Left lung (tissue), 10 donors: ENCODE data around the gene SEC22C. TPM values are rescaled to one million over a fixed set of nuclear protein-coding genes. Genes with fewer than 3 reads are reported as not detected.
"Not testable (repeated sequence)": the region's sequence is repeated elsewhere in the genome, so short reads cannot be mapped to it uniquely, and the experiment has no call there.

Source experiments
- ATAC-seq: fragments of 200-7000 bp; cut with Tn5 transposase; one replicate; pipeline ENCODE4 v1.9.1; 2020; ENCODE audit warnings: moderate library complexity
- DNase-seq, 4 donors: peaks; one replicate each; pipeline ENCODE4 v3.0.0-alpha.2; 2013 to 2020
- H3K27ac ChIP-seq, 2 donors: fragments of 200-600 bp; sonication (generic) in 1 of 2; one replicate each; pipeline versions ENCODE4 v1.5.0 to v1.8.0; 2020 to 2021
- H3K27me3 ChIP-seq, 2 donors: fragments of 200-600 bp; sonication (generic) in 1 of 2; one replicate each; pipeline versions ENCODE4 v1.5.0 to v1.8.0; 2020 to 2021
- H3K36me3 ChIP-seq, 2 donors: fragments of 200-600 bp; sonication (generic) in 1 of 2; one replicate each; pipeline versions ENCODE4 v1.5.0 to v1.8.0; 2020 to 2021
- H3K4me1 ChIP-seq, 2 donors: fragments of 200-600 bp; one replicate each; pipeline ENCODE4 v1.8.0; 2021
- H3K4me3 ChIP-seq, 2 donors: fragments of 200-600 bp; sonication (generic) in 1 of 2; one replicate each; pipeline versions ENCODE4 v1.5.0 to v1.8.0; 2020 to 2021; ENCODE audit warnings: mild to moderate bottlenecking in 1 of 2
- H3K9me3 ChIP-seq, 2 donors: fragments of 200-600 bp; sonication (generic) in 1 of 2; one replicate each; pipeline versions ENCODE4 v1.5.0 to v1.8.0; 2020 to 2021
- CTCF ChIP-seq, 2 donors: fragments of 200-600 bp; sonication (generic) in 1 of 2; IDR thresholded peaks; one replicate each; pipeline versions ENCODE4 v1.5.0 to v1.8.0; 2021; ENCODE audit warnings: antibody characterized with exemption in 2 of 2
- intact Hi-C, 2 donors: fragments of 100-400 bp; cut with DNase I; formaldehyde crosslinking; loops; one replicate each; pipeline versions ENCODE4 v1.11.2 to v1.14.2; 2022
- polyA plus RNA-seq, 6 donors: library from polyadenylated mRNA; unstranded; fragments of 120-200 nt; gene quantifications; one replicate each; pipeline ENCODE4 v1.2.1, GENCODE V29; 2013; ENCODE audit not compliant: insufficient read length in 6 of 6
- total RNA-seq, 2 donors: library from RNA; stranded (reverse); fragmentation: NEBNext Ultra II Directional; extraction: Animal tissue kit (Norgen Biotek cat#: 25700); gene quantifications; one replicate each; pipeline ENCODE4 v1.2.1, GENCODE V29; 2021
- donor health status: DM: no; HTN: yes; CAD: no.
- donor health status: DM: no; HTN: no; CAD: no.

The SEC22C gene
- total and polyA plus RNA-seq, 8 donors = 40.9 to 55.2 (median 46.1) TPM

DNA sequence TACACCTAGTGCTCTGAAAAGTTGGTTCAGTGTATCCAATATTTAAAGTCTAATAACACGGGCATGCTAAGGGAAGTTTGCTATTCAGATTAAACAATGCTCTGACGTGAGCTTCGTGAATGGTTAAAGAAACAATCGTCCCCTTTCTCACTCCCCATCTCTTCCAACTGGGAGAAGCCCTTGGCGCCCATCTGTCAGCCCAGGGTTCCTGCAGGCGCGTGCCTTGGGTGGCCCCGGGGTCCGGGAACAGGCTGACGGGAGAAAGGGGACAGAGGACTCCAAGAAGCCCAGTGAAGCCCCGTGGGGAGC, 413 bp downstream of the SEC22C start:
- DNase-seq (no peak), ATAC-seq (no peak)
- peaks cover 0 to 29% of the 10 kb centered on the region in 2 donors for H3K4me1 ChIP-seq
- H3K27ac ChIP-seq = peak overlapping the region; percentile 89 to 90
- no peak for TF ChIP-seq CTCF (IDR thresholded peaks at IDR 0.05)
- no peaks in the 10 kb centered on the region for H3K27me3 ChIP-seq
- intact Hi-C loops = no loop called here
- peaks cover 0 to 5% of the 10 kb centered on the region in 2 donors for H3K36me3 ChIP-seq
- peak overlapping the region; percentile 83 to 98 for H3K4me3 ChIP-seq
- H3K9me3 ChIP-seq = no peaks in the 10 kb centered on the region

DNA sequence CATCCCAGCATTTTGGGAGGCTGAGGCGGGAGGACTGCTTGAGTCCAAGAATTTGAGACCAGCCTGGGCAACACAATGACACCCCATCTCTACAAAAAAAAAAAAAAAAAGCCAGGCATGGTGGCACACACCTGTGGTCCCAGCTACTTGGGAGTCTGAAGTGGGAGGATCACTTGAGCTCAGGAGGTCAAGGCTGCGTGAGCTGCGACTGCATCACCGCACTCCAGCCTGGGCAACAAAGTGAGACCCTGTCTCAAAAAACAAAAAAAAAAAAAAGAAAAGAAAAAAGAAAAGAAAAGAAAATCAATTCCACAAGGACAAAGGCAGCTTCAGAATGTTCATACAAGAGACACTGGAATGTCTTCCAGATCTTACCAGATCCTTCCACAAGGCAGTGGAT, 2.4 kb downstream of the SEC22C start:
- ATAC-seq, intact Hi-C loops, H3K27me3 ChIP-seq, DNase-seq, H3K4me3 ChIP-seq, H3K27ac ChIP-seq: not testable (repeated sequence)
- peaks cover 0 to 13% of the 10 kb centered on the region in 2 donors for H3K9me3 ChIP-seq
- peaks cover 0 to 13% of the 10 kb centered on the region in 2 donors for H3K36me3 ChIP-seq
- peaks cover 0 to 29% of the 10 kb centered on the region in 2 donors for H3K4me1 ChIP-seq

GRCh38 chr3:42578054-42578453, 3.7 kb downstream of the SEC22C start:
- no peak overlapping the region for H3K27ac ChIP-seq
- intact Hi-C loops = no loop called here
- H3K4me1 ChIP-seq = peaks cover 0 to 26% of the 10 kb centered on the region in 2 donors
- ATAC-seq (no peak), DNase-seq (no peak)
- H3K36me3 ChIP-seq = peaks cover 0 to 26% of the 10 kb centered on the region in 2 donors
- peaks cover 0 to 20% of the 10 kb centered on the region in 2 donors for H3K9me3 ChIP-seq
- no peak overlapping the region for H3K4me3 ChIP-seq
- no peak for TF ChIP-seq CTCF (IDR thresholded peaks at IDR 0.05)
- H3K27me3 ChIP-seq = no peaks in the 10 kb centered on the region

DNA sequence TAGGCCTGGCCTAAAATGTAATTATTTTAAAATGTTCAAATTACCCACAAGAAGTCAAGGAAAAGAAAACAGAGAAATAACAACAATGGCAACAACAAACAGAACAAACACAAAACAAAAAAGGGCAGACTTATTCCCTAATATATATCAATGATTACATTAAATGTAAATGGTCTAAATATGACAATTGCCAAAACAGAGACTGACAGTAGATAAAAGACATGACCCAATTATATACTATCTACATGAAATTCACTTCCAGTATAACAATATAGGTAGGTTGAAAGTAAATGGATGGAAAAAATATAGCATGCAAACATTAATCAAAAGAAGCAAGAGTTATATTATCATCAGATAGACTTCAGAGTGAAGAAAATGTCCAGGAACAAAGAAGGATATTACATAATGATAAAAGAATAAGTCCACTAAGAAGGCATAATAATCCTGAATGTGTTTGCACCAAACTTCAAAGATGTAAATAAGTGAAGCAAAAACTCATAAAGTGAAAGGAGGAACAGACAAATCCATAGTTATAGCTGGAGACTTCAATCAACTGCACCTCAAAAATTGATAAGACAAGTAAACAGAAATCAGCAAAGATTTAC, 6.5 kb downstream of the SEC22C start:
- peaks cover 0 to 6% of the 10 kb centered on the region in 2 donors for H3K4me1 ChIP-seq
- no peak overlapping the region for H3K27ac ChIP-seq
- peaks cover 0 to 33% of the 10 kb centered on the region in 2 donors for H3K36me3 ChIP-seq
- H3K9me3 ChIP-seq = peaks cover 0 to 20% of the 10 kb centered on the region in 2 donors
- no peaks in the 10 kb centered on the region for H3K27me3 ChIP-seq
- TF ChIP-seq CTCF (IDR thresholded peaks at IDR 0.05) = no peak
- ATAC-seq = no peak
- no peak for DNase-seq
- intact Hi-C loops = no loop called here
- no peak overlapping the region for H3K4me3 ChIP-seq

DNA sequence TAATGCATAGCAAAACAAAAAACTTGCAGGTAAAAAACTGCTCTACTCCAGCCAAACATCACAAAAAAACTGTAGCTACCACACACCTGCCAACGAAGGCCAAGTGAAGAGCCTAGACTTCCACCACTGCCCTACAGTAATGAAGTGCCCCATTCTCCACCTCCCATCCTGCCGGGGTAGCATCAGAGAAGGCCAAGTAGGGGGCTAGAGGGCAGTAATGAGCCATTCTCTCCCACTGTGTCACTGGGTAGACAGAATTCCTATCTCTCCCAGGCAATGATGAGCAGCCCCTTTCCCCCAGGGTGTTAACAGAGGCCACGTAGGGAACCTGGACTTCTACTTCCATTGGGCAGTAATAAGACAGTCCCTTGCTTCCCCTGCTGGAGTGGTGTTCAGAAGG, 9.5 kb downstream of the SEC22C start:
- Histone ChIP-seq H3K27me3 (no peaks in the 10 kb centered on the region), H3K9me3 (peaks cover 0 to 20% of the 10 kb centered on the region in 2 donors), H3K4me1 (no peaks in the 10 kb centered on the region), H3K4me3 (no peak overlapping the region), H3K36me3 (peaks cover 0 to 48% of the 10 kb centered on the region in 2 donors), H3K27ac (no peak overlapping the region)
- DNase-seq (no peak), ATAC-seq (peak; percentile 80)
- intact Hi-C loops = no loop called here
- peak in 1 of 2 donors; percentile 20 for TF ChIP-seq CTCF (IDR thresholded peaks at IDR 0.05)
